NCI-H2029 (cell line): Measurements from ENCODE around the gene C1orf167.

Experiments used
- DNase-seq: peaks from one replicate; lab custom pipeline; 2025; lab: John Stamatoyannopoulos, UW

Gene C1orf167

GRCh38 chr1:11736746-11737639 is 25.0 kb upstream of the C1orf167 start:
- DNase-seq, result no peak

GRCh38 chr1:11738096-11738495 is 23.9 kb upstream of the C1orf167 start:
- DNase-seq, result no peak

- no peak for DNase-seq
These were observed 23.2 kb upstream of the C1orf167 start for GRCh38 chr1:11738783-11739182.

DNA sequence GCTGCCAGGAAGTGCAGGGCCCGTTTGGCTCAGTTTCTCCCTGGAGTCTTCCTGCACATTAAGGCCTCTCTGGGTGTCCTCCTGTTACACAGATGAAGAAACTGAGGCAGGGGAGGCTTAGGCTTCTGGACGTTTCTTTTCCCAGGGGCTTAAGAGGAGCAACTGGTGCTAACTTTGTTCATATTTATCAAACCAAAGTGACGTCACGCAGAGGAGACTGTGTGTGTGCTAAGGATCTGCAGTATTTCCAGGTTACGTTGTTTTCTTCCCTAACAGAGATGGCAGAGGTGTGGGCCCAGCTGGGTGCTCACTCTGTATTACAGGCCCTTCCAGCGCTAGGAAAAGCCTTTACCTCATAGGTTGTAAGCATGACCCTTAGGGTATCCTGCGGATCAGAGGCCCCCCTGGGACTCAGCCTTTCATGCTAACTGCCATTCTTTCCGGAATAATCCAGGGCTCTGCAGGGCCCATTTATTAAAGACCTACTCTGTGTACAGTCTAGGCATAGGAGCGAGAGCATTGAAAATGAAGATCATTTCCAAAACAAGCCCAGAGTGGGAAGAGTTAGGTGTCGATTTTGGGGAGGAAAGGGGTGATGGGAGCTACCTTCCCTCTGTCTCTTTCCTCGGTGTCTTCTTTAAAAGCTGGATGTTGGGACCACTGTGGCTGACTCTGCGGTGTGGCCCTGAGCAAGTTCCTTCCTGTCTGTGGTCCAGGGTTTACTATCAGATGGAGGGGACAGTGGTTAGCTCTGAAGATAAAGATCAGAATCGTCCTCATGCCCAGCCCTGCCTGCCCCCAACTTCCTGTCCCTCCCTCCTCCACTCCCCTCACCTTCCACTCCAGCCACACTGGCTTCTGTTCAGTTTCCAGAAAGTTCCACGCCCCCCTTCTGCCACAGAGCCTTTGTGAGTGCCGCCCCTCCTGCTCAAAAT is 21.5 kb upstream of the C1orf167 start:
- no peak for DNase-seq

GRCh38 chr1:11741482-11741881 is 20.5 kb upstream of the C1orf167 start:
- no peak for DNase-seq

DNA sequence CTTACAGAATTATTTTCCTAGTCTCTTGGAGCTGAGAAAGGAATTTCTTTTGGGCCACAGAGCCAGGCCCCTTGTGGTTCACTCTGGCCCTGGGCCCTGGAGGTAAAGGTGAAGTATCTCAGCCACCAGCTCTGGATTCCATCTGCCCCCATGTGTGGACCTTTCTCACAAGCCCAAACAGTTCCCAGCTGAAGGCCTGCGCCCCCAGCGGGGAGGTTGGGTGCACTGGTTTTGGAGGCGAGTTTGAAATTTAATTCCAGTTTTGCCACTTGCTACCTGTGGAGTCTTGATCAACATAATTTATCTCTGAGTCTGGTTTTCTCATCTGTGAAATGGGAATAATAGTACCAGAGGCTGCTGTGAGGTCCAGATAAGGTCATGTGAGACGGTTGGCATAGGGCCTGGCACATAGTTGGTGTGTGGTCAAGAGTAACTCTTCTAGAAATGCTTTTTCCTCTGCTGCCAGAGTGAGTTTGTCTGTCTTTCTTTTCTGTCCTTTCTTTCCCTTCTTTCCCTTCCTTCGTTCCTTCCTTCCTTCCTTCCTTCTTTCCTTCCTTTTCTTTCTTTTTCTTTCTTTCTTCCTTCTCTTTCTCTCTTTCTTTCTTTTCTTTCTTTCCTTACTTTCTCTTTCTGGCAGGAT is 20.0 kb upstream of the C1orf167 start:
- DNase-seq, result no peak

DNA sequence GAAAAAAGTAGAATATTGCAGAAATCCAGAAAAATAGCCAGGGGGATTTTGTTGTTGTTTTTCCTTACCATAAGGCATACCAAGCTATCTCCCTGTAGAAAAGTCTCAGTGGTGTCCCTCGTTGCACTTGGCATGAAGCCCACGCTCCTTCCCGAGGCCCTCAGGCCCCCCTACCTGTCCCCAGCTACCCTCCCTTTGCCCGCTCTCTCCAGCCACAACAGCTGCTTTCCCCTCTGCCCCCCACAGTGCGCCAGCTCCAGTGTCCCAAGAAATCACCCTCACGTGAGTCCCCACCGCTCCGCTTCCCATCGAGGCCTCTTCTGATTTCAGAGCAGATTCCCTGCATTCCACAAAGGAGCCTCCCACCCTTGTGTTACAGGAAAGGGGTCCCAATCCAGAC is 17.7 kb upstream of the C1orf167 start:
- DNase-seq, result no peak

GRCh38 chr1:11746092-11746491 is 15.9 kb upstream of the C1orf167 start:
- DNase-seq, result no peak

- no peak for DNase-seq
These were observed 15.1 kb upstream of the C1orf167 start for GRCh38 chr1:11746795-11747487.

DNA sequence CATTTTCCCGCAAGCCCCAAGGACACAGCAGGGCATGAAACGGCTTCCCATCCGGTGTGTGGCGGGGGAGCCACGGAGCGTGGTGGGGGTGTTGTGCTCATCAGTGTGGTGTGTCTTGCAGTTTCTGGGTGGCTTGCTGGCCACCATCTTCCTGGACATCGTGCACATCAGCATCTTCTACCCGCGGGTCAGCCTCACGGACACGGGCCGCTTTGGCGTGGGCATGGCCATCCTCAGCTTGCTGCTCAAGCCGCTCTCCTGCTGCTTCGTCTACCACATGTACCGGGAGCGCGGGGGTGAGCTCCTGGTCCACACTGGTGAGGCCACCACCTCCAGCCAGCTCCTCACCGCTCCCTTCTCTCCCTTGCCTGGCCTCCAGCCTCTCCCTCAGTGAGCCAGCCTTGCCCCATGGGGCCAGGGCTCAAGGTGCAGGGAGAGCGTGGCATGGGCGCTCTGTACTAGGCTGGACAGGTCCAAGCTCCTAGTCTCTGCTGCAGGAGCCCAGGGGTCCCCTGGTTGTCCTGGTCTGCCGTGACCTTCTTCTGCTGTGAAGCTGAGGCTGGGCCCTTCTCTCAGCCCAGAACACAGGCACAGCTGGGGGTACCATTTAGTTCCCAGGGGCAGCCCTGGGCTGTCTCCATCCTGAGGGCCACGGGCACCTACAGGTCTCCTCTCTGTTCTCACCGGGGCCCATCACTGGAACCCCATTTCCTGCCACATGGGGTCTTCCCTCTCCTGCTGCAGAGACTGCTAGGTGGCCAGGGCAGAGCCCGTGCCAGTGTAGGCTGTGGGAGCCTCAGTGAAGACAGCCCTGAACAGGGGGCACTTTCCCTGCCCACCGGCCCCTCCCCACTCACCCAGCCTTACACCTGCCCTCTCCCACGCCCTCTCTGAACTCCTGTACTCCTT is 13.4 kb upstream of the C1orf167 start:
- DNase-seq, result no peak

DNA sequence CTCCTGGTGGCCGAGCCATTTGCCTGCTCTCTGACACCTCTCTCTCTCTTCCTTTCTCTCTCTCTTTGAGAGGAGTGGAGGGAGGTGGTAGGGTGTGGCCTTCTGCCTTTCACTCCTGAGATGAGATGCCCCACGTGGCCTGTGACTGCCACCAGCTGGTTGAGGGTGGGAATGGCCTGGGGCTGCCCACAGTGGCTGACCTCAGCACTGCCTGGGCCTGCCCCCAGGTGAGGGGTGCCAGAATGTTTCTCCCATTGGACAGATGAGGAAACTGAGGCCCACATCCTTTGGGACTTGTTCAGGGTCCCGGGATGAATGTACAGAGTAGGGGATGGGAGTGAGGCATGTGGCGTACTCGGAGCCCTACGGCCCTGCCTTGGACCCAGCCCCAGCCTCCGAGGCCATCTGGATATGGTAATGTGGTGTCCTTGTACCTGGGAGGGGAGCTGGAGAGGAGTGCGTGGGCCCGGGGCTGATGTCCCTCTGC is 12.7 kb upstream of the C1orf167 start:
- peak; percentile 10 for DNase-seq

- DNase-seq, result no peak
These were observed 12.0 kb upstream of the C1orf167 start for GRCh38 chr1:11749996-11750395.

DNA sequence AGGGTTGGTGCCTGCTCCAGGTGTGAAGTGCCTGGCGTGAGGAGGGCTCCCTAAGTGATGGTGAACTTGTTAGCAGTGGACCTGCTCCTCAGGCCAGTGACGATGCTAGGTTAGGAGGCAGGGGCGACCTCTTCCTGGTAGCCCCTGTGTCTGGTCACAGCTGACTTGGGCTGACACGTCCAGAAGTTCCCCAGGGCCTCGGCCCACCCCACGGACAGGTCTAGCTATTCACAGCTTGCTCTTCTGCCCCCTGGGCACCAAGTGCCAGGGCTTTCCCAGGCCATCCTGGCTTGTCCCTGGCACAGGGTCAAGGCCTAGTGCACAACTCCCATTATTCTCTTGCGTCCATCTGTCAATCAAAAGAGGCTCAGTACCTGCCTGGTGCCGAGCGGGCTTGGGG is 10.9 kb upstream of the C1orf167 start:
- no peak for DNase-seq

DNA sequence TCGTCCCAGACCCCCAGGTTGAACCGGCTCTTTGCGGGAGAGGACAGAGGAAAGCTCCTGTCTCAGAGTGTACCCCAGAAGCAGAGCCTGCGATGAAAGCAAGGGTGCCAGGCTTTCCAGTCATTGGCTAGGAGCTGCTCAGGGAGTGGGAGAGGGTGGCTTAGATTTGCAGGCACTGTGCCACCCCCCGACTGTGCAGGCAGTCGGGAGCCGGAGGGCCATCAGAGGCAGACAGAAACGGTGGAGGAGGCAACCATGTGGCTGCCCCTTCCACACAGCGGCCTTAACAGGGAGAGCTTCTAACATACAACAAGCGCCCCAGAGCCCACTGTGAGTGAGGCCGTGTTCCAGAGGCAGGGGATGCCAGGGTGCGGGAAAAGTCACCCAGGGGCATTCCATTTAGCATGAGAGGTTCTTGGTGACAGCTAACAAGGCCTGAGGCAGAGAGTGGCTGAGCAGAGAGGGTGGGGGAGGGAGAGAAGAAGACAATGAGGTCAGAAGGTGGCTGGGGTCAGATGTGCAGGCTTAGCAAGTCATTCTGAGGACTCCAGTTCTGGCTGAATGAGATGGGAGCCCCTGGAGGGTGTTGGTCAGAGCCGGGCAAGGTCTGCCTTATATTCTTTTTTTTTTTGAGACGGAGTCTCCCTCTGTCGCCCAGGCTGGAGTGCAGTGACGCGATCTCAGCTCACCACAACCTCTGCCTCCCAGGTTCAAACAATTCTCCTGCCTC is 9.5 kb upstream of the C1orf167 start:
- DNase-seq, result no peak

DNA sequence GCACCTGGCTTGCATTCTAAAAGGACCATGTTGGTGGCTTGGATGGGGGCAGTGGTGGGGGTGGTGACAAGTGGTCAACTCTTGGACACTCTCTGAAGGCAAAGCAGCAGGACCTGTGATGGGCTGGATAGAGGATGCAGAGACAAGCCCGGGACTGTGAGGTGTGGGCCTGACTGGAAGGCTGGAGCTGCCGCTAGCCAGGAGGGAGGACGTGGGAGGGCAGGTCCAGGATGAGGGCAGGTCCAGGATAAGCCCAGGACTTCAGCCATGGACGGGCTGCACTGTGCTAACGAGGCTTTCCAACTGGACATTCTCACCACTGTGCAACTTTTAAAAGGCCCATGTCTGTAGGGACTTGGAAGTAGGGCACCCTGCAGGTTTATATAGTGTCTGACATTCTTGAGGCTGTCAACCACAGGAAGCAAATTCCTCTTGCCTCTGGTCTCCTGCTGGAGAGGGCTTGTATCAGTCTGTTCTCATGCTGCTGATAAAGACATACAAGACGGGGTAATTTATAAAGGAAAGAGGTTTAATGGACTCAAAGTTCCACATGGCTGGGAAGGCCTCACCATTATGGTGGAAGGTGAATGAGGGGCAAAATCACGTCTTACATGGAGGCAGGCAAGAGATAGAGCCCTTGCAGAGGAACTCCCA is 8.3 kb upstream of the C1orf167 start:
- no peak for DNase-seq

DNA sequence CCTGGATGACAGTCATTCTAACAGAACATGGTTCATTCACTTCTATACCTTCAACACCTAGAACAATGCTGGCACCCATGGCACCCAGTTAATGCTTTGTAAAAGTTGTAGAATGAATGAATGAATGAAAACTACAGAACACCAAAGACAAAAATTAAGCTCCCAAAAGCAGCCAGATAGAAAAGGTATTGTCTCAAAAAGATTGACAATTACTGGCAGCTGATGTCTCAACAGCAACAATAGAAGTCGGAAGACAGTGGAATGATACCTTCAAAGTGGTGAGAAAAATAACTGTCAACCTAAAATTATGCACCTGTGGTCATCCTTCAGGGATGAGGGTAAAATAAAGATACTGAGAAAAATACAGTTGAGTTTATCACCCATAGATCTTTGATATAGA is 4.9 kb upstream of the C1orf167 start:
- no peak for DNase-seq

GRCh38 chr1:11759791-11760190 is 2.2 kb upstream of the C1orf167 start:
- no peak for DNase-seq

DNA sequence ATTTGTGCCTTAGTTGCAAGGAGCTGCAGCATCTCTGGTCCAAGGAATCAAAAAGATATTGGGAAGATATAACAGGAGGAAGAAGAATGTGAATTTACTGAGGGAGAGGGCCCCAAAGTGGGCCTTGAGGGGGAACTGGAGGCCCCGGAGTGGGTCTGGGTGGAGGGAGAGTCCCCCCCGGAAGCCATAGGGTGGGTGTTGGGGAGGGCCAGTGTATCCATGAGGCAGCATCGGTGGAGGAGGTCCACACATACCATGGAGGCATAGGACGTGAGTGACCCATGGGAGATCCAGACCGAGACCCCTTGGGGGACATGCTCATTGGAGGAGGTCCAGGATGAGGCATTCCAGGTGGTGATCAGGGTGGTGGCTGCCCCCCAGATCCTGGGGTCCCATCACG is 708 bp upstream of the C1orf167 start:
- DNase-seq, result no peak

DNA sequence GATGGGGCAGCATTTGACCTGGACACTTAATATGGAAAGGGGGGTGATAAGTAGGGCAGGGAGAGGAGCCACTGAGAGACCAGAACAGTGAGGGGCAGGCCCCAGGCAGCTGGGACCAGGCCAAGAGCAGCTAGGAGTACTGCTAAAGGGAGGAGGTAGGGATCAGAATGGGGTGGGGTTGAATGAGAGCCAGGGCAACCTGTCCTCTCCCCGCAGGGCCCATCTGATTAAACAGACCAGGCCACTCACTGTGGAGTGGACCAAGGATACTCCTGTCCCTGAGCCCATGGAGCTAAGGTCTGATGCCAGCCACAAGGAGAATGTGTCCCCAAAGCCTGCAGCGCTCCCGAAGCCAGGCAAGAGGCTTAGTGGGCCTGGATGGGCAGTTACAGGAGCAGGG is 2.1 kb downstream of the C1orf167 start:
- DNase-seq, result no peak
